ENCODE data around the gene TREML1. TPM values are rescaled to one million over a fixed set of nuclear protein-coding genes. Genes with fewer than 3 reads are reported as not detected.

Gene TREML1
- total and polyA plus RNA-seq, 2 donors (not counting 1 experiment from before 2014, with no cell fraction given): 0.07 TPM; not detected in 1

- DNase-seq: no peak
- no peaks in the 10 kb centered on the region for H3K9me3 ChIP-seq (ENCODE audit: control extremely low read depth in 1 of 3, control insufficient read depth in 2 of 3, insufficient read depth in 1 of 3, low read length in 2 of 3)
- no peaks in the 10 kb centered on the region for H3K4me1 ChIP-seq (ENCODE audit: control insufficient read depth in 2 of 2, insufficient read depth in 2 of 2, low read length in 2 of 2)
- H4K20me1 ChIP-seq (ENCODE audit: control insufficient read depth, insufficient read depth, low read length, poor library complexity, severe bottlenecking): no peaks in the 10 kb centered on the region
- no peaks in the 10 kb centered on the region for H3K79me2 ChIP-seq (ENCODE audit: control insufficient read depth, insufficient read depth, low read length)
- no peak overlapping the region for H3K27ac ChIP-seq (ENCODE audit: low read length in 2 of 2)
- intact Hi-C loops (cut with micrococcal nuclease): no loop called here
- no peak for ATAC-seq (ENCODE audit: low read depth)
- H2AFZ ChIP-seq (ENCODE audit: insufficient read depth, low read depth, low read length, poor library complexity, severe bottlenecking): no peak overlapping the region
- H3K4me1 Mint-ChIP-seq: no peaks in the 10 kb centered on the region
- ChIA-PET POLR2A (no interaction called here), CTCF (no interaction called here)
- H3K27me3 Mint-ChIP-seq: no peaks in the 10 kb centered on the region
- no peak overlapping the region for H3K4me3 Mint-ChIP-seq
- H3K9me3 Mint-ChIP-seq (ENCODE audit: insufficient read depth): no peaks in the 10 kb centered on the region
- no peak overlapping the region for H3K9ac ChIP-seq (ENCODE audit: low read length)
- H3K27ac Mint-ChIP-seq: no peak overlapping the region
- TF ChIP-seq CTCF (IDR thresholded peaks at IDR 0.05) (no peak), EZH2 (IDR thresholded peaks at IDR 0.05; ENCODE audit: borderline replicate concordance, insufficient read depth, low read depth, low read length, poor library complexity, severe bottlenecking) (no peak)
- peaks cover 0 to 9% of the 10 kb centered on the region in 2 experiments for H3K36me3 ChIP-seq (replicated peaks in 1 of 2; ENCODE audit: control extremely low read depth in 1 of 2, control insufficient read depth in 1 of 2, extremely low read depth in 1 of 2, insufficient read depth in 2 of 2, low read length in 1 of 2)
- H3K27me3 ChIP-seq (replicated peaks in 1 of 4; ENCODE audit: control extremely low read depth in 1 of 4, control insufficient read depth in 3 of 4, insufficient read depth in 4 of 4, low read length in 3 of 4): no peaks in the 10 kb centered on the region
- WGBS (ENCODE audit: insufficient coverage): 0% methylated on average over 1 of the region's 2 CpGs
- H3K4me2 ChIP-seq (replicated peaks; ENCODE audit: low read depth, low read length, poor library complexity, severe bottlenecking): no peak overlapping the region
- H3K4me3 ChIP-seq (ENCODE audit: control extremely low read depth in 1 of 5, extremely low read depth in 1 of 5, insufficient read depth in 1 of 5, low read depth in 2 of 5, low read length in 4 of 5): no peak overlapping the region
These were observed 21.9 kb downstream of the TREML1 start for GRCh38 chr6:41132254-41132653.

DNA sequence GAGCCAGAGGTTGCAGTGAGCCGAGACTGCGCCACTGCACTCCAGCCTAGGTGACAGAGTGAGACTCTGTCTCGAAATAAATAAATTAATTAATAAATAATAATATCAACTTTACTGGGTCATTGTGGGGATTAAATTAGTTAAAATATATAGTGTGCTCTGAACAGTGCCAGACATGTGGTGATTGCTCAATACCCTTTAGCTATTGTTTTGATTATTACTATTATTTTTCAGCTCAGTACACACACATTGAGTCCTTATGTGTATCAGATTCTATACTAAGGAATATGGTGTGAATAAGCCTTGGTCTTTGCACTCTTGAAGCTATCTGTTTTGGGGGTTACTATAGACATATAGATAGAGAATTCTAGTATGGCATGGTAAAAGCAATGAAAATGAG lies 28.9 kb downstream of the TREML1 start:
- CTCF ChIA-PET: no interaction called here

More for the DNA sequence above, 28.9 kb downstream of the TREML1 start:
- Histone ChIP-seq H3K4me1 (ENCODE audit: control insufficient read depth in 2 of 2, insufficient read depth in 2 of 2, low read length in 2 of 2) (no peaks in the 10 kb centered on the region), H3K36me3 (replicated peaks in 1 of 2; ENCODE audit: control extremely low read depth in 1 of 2, control insufficient read depth in 1 of 2, extremely low read depth in 1 of 2, insufficient read depth in 2 of 2, low read length in 1 of 2) (peaks cover 3 to 12% of the 10 kb centered on the region in 2 experiments), H3K9ac (ENCODE audit: low read length) (no peak overlapping the region), H3K4me3 (ENCODE audit: control extremely low read depth in 1 of 5, extremely low read depth in 1 of 5, insufficient read depth in 1 of 5, low read depth in 2 of 5, low read length in 4 of 5) (no peak overlapping the region), H4K20me1 (ENCODE audit: control insufficient read depth, insufficient read depth, low read length, poor library complexity, severe bottlenecking) (no peaks in the 10 kb centered on the region), H3K79me2 (ENCODE audit: control insufficient read depth, insufficient read depth, low read length) (no peaks in the 10 kb centered on the region), H3K9me3 (ENCODE audit: control extremely low read depth in 1 of 3, control insufficient read depth in 2 of 3, insufficient read depth in 1 of 3, low read length in 2 of 3) (no peaks in the 10 kb centered on the region), H3K4me2 (replicated peaks; ENCODE audit: low read depth, low read length, poor library complexity, severe bottlenecking) (no peak overlapping the region), H3K27ac (ENCODE audit: low read length in 2 of 2) (no peak overlapping the region), H3K27me3 (replicated peaks in 1 of 4; ENCODE audit: control extremely low read depth in 1 of 4, control insufficient read depth in 3 of 4, insufficient read depth in 4 of 4, low read length in 3 of 4) (no peaks in the 10 kb centered on the region), H2AFZ (ENCODE audit: insufficient read depth, low read depth, low read length, poor library complexity, severe bottlenecking) (no peak overlapping the region)
- TF ChIP-seq EZH2 (IDR thresholded peaks at IDR 0.05; ENCODE audit: borderline replicate concordance, insufficient read depth, low read depth, low read length, poor library complexity, severe bottlenecking) (no peak), CTCF (IDR thresholded peaks at IDR 0.05) (no peak)
- H3K27me3 Mint-ChIP-seq: no peaks in the 10 kb centered on the region
- H3K9me3 Mint-ChIP-seq (ENCODE audit: insufficient read depth): no peaks in the 10 kb centered on the region
- no peaks in the 10 kb centered on the region for H3K4me1 Mint-ChIP-seq
- no peak overlapping the region for H3K27ac Mint-ChIP-seq
- no peak for DNase-seq
- intact Hi-C loops (cut with micrococcal nuclease): no loop called here
- no peak overlapping the region for H3K4me3 Mint-ChIP-seq
- ATAC-seq (ENCODE audit: low read depth): no peak
- POLR2A ChIA-PET: no interaction called here
- no CpG with 5 or more reads among the region's 3 CpGs for WGBS (ENCODE audit: insufficient coverage)

Data from B cell (primary cell).